HepG2 (cell line): ENCODE data around the gene ZER1. TPM values are rescaled to one million over a fixed set of nuclear protein-coding genes. Genes with fewer than 3 reads are reported as not detected.

Experiments used
- ARNT2 ChIP-seq: sonication (generic); formaldehyde crosslinking; IDR thresholded peaks from 2 replicates; pipeline ENCODE4 v1.8.0; 2022; ENCODE audit warnings: mild to moderate bottlenecking, low read depth, missing genetic modification reagents, moderate library complexity
- FOXA1 ChIP-seq, 2 experiments: fragments of 450-650 bp in 1 of 2; sonication (generic) in 1 of 2; formaldehyde crosslinking in 1 of 2; IDR thresholded peaks; 2 replicates each; pipeline versions ENCODE4 v1.4.0 to v1.6.1; 2016 to 2020; ENCODE audit warnings: missing genetic modification reagents in 1 of 2
- FOXJ3 ChIP-seq: sonication (generic); formaldehyde crosslinking; IDR thresholded peaks from 2 replicates; pipeline ENCODE4 v1.4.0; 2020; ENCODE audit warnings: missing genetic modification reagents, mild to moderate bottlenecking, borderline replicate concordance
- GZF1 ChIP-seq: sonication (generic); formaldehyde crosslinking; IDR thresholded peaks from 2 replicates; pipeline ENCODE4 v1.5.1; 2020; ENCODE audit warnings: mild to moderate bottlenecking, missing genetic modification reagents
- MTF2 ChIP-seq: sonication (generic); formaldehyde crosslinking; IDR thresholded peaks from 2 replicates; pipeline ENCODE4 v1.5.0; 2020; ENCODE audit warnings: missing genetic modification reagents, borderline replicate concordance
- NR3C1 ChIP-seq: sonication (generic); formaldehyde crosslinking; IDR thresholded peaks from 2 replicates; pipeline ENCODE4 v1.4.0; 2020; ENCODE audit warnings: missing genetic modification reagents
- PAF1 ChIP-seq: IDR thresholded peaks from 2 replicates; pipeline ENCODE4 v1.6.1; 2016; ENCODE audit warnings: missing genetic modification reagents, missing compliant biosample characterization
- PHF20 ChIP-seq: sonication (generic); formaldehyde crosslinking; IDR thresholded peaks from 2 replicates; pipeline ENCODE4 v1.5.0; 2020; ENCODE audit warnings: mild to moderate bottlenecking, missing genetic modification reagents
- SMYD3 ChIP-seq: sonication (generic); formaldehyde crosslinking; IDR thresholded peaks from 2 replicates; pipeline ENCODE4 v1.8.1; 2023; ENCODE audit warnings: mild to moderate bottlenecking, missing genetic modification reagents
- SOX5 ChIP-seq: IDR thresholded peaks from 2 replicates; pipeline ENCODE4 v1.6.1; 2016; ENCODE audit warnings: borderline replicate concordance
- ZBTB7A ChIP-seq: sonication (generic); formaldehyde crosslinking; IDR thresholded peaks from 2 replicates; pipeline ENCODE4 v1.8.0; 2022; ENCODE audit warnings: mild to moderate bottlenecking, missing genetic modification reagents
- ZNF296 ChIP-seq: sonication (generic); formaldehyde crosslinking; conservative IDR thresholded peaks from 2 replicates; pipeline ENCODE4 v1.5.0; 2020; ENCODE audit warnings: mild to moderate bottlenecking, missing genetic modification reagents
- ZNF431 ChIP-seq: sonication (generic); formaldehyde crosslinking; IDR thresholded peaks from 2 replicates; pipeline ENCODE4 v1.9.0; 2022; ENCODE audit warnings: missing genetic modification reagents, low read depth, mild to moderate bottlenecking, borderline replicate concordance
- ZNF512 ChIP-seq: sonication (generic); formaldehyde crosslinking; IDR thresholded peaks from 2 replicates; pipeline ENCODE4 v1.4.0; 2020; ENCODE audit warnings: mild to moderate bottlenecking, missing genetic modification reagents
- ZNF546 ChIP-seq: sonication (generic); formaldehyde crosslinking; conservative IDR thresholded peaks from 2 replicates; pipeline ENCODE4 v1.8.1; 2023; ENCODE audit warnings: mild to moderate bottlenecking, missing genetic modification reagents
- ZNF747 ChIP-seq: sonication (generic); formaldehyde crosslinking; IDR thresholded peaks from 2 replicates; pipeline ENCODE4 v1.8.1; 2023; ENCODE audit warnings: missing genetic modification reagents, mild to moderate bottlenecking, borderline replicate concordance
- polyA plus RNA-seq, 8 experiments: library from polyadenylated mRNA; depleted of rRNA in 3 of 8; stranded (reverse) in 7 of 8; unstranded in 1 of 8; fragments of >200 nt; fragmentation: Illumina TruSeq in 4 of 8; extraction: Trizol in 4 of 8; gene quantifications; 2 replicates each; pipeline versions ENCODE4 v1.2.1 to v1.2.3, GENCODE V29; 2011 to 2016; ENCODE audit warnings: low read depth in 4 of 8, missing spikeins in 1 of 8, mixed read lengths in 1 of 8; ENCODE audit not compliant: insufficient read depth in 1 of 8
- total RNA-seq, 5 experiments: library from RNA; depleted of rRNA; stranded (reverse); fragments of >200 nt; fragmentation: Illumina TruSeq; extraction: Trizol; gene quantifications; 2 replicates each; pipeline ENCODE4 v1.2.3, GENCODE V29; 2016; ENCODE audit warnings: low read depth in 1 of 5
- TF ChIP-seq, protein P1 (sequence below), 2 experiments: sonication (generic) in 1 of 2; formaldehyde crosslinking in 1 of 2; IDR thresholded peaks; 2 replicates each; pipeline versions ENCODE4 v1.4.0 to v1.6.1; 2016 to 2020; ENCODE audit warnings: borderline replicate concordance in 1 of 2, low read depth in 1 of 2, mild to moderate bottlenecking in 1 of 2, missing genetic modification reagents in 1 of 2
- TF ChIP-seq, protein P2 (sequence below): sonication (generic); formaldehyde crosslinking; conservative IDR thresholded peaks from 2 replicates; pipeline ENCODE4 v1.8.0; 2022; ENCODE audit warnings: missing genetic modification reagents
- TF ChIP-seq, protein P3 (sequence below): sonication (generic); formaldehyde crosslinking; IDR thresholded peaks from 2 replicates; pipeline ENCODE4 v1.4.0; 2020; ENCODE audit warnings: missing genetic modification reagents

ZER1 gene
- total and polyA plus RNA-seq, 2 of the 13 experiments (the other 11 are each of a cell fraction or from before 2014, with no cell fraction given) = 7.7 to 40.0 TPM

- TF ChIP-seq FOXA1 (IDR thresholded peaks at IDR 0.05) = no peak
- peak; percentile 86 for TF ChIP-seq FOXA1 (CRISPR knock-in tag; IDR thresholded peaks at IDR 0.05)
- no peak for TF ChIP-seq FOXJ3
- TF ChIP-seq NR3C1 (CRISPR knock-in tag) = no peak
- TF ChIP-seq ZNF546 (CRISPR knock-in tag) = no peak
- no peak for TF ChIP-seq ZBTB7A (CRISPR knock-in tag)
- 0 out of 2 replicates have a peak, but pooled peaks have one; percentile 36 for TF ChIP-seq SMYD3 (CRISPR knock-in tag)
- peak; percentile 80; the same call in 1 of the 2 replicates for TF ChIP-seq ARNT2
- TF ChIP-seq SOX5 (CRISPR knock-in tag) = peak; percentile 44; the same call in 1 of the 2 replicates
- TF ChIP-seq ZNF512 (CRISPR knock-in tag) = no peak
- TF ChIP-seq PHF20 (CRISPR knock-in tag) = peak; percentile 96
- TF ChIP-seq ZNF296 = no peak
- TF ChIP-seq MTF2 = peak; percentile 95
- TF ChIP-seq, protein P1, sequence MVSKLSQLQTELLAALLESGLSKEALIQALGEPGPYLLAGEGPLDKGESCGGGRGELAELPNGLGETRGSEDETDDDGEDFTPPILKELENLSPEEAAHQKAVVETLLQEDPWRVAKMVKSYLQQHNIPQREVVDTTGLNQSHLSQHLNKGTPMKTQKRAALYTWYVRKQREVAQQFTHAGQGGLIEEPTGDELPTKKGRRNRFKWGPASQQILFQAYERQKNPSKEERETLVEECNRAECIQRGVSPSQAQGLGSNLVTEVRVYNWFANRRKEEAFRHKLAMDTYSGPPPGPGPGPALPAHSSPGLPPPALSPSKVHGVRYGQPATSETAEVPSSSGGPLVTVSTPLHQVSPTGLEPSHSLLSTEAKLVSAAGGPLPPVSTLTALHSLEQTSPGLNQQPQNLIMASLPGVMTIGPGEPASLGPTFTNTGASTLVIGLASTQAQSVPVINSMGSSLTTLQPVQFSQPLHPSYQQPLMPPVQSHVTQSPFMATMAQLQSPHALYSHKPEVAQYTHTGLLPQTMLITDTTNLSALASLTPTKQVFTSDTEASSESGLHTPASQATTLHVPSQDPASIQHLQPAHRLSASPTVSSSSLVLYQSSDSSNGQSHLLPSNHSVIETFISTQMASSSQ (IDR thresholded peaks at IDR 0.05; ENCODE audit: low read depth) = no peak
- TF ChIP-seq, protein P1 (CRISPR knock-in tag; IDR thresholded peaks at IDR 0.05; ENCODE audit: borderline replicate concordance) = peak; percentile 81; the same call in 1 of the 2 replicates
- no peak for TF ChIP-seq ZNF747
- no peak; the same call in 1 of the 2 replicates for TF ChIP-seq GZF1 (CRISPR knock-in tag)
- TF ChIP-seq ZNF431 (CRISPR knock-in tag) = peak; percentile 84; the same call in 1 of the 2 replicates
- TF ChIP-seq, protein P2, sequence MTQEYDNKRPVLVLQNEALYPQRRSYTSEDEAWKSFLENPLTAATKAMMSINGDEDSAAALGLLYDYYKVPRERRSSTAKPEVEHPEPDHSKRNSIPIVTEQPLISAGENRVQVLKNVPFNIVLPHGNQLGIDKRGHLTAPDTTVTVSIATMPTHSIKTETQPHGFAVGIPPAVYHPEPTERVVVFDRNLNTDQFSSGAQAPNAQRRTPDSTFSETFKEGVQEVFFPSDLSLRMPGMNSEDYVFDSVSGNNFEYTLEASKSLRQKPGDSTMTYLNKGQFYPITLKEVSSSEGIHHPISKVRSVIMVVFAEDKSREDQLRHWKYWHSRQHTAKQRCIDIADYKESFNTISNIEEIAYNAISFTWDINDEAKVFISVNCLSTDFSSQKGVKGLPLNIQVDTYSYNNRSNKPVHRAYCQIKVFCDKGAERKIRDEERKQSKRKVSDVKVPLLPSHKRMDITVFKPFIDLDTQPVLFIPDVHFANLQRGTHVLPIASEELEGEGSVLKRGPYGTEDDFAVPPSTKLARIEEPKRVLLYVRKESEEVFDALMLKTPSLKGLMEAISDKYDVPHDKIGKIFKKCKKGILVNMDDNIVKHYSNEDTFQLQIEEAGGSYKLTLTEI (CRISPR knock-in tag) = no peak
- TF ChIP-seq PAF1 = no peak
- TF ChIP-seq, protein P3, sequence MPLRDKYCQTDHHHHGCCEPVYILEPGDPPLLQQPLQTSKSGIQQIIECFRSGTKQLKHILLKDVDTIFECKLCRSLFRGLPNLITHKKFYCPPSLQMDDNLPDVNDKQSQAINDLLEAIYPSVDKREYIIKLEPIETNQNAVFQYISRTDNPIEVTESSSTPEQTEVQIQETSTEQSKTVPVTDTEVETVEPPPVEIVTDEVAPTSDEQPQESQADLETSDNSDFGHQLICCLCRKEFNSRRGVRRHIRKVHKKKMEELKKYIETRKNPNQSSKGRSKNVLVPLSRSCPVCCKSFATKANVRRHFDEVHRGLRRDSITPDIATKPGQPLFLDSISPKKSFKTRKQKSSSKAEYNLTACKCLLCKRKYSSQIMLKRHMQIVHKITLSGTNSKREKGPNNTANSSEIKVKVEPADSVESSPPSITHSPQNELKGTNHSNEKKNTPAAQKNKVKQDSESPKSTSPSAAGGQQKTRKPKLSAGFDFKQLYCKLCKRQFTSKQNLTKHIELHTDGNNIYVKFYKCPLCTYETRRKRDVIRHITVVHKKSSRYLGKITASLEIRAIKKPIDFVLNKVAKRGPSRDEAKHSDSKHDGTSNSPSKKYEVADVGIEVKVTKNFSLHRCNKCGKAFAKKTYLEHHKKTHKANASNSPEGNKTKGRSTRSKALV (CRISPR knock-in tag) = peak; percentile 65; the same call in 1 of the 2 replicates
Observed at GRCh38 chr9:128771745-128772519, at the start of gene ZER1 (continued).
